Brain microvascular endothelial cell (primary cell): Measurements from ENCODE around the gene TMEM38A.

Experiments used
- DNase-seq: peaks from one replicate; pipeline ENCODE4 v3.0.0-alpha.2; 2020
- H3K27ac ChIP-seq: fragments of 250-450 bp; sonication (Bioruptor Pico); 2 replicates; pipeline ENCODE4 v1.5.1; 2020; ENCODE audit warnings: mild to moderate bottlenecking, moderate library complexity
- H3K27me3 ChIP-seq: fragments of 250-450 bp; sonication (Bioruptor Pico); replicated peaks from 2 replicates; pipeline ENCODE4 v1.5.1; 2020; ENCODE audit warnings: mild to moderate bottlenecking
- H3K36me3 ChIP-seq: fragments of 250-450 bp; sonication (Bioruptor Pico); replicated peaks from 2 replicates; pipeline ENCODE4 v1.5.1; 2020; ENCODE audit warnings: mild to moderate bottlenecking
- H3K4me3 ChIP-seq: 2 replicates; pipeline ENCODE4 v1.5.1; 2011; ENCODE audit warnings: low read depth, mild to moderate bottlenecking, control low read depth, low read length, moderate library complexity
- CTCF ChIP-seq: IDR thresholded peaks from 2 replicates; pipeline ENCODE4 v1.5.1; 2011; ENCODE audit warnings: low read depth, mild to moderate bottlenecking, moderate library complexity, low read length, control low read depth, inconsistent platforms; ENCODE audit errors: missing control alignments
- in situ Hi-C: cut with HindIII; loops from 2 replicates; pipeline ENCODE4 v1.10.0; 2017; ENCODE audit warnings: low sequenced_read_pairs, low pct_ligation_motif_present

TMEM38A gene

DNA sequence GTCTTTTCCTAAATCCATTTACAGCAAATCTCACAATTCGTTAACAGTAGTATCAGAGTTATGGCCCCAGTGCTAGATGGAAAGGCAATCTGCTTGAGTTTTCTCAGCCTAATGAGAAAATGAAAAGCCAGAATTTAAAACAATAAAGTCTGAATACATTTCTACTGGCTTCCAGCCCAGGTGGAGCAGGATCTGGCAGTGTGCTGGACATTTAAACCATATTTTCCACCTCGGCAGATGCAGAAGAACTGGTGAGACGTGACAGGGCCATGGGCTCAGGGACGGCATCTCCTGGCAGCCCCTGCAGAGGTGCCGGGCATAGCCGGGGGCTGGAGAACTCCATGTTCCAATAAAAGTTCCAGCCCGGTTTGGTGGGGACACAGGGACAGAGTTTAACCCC, 8.1 kb upstream of the TMEM38A start:
- Histone ChIP-seq H3K27ac (no peak overlapping the region), H3K4me3 (no peak overlapping the region), H3K27me3 (no peaks in the 10 kb centered on the region), H3K36me3 (peaks cover 55% of the 10 kb centered on the region)
- no peak for TF ChIP-seq CTCF
- in situ Hi-C loops, result no loop called here
- no peak for DNase-seq

- peaks cover 59% of the 10 kb centered on the region for H3K36me3 ChIP-seq
- no peak overlapping the region for H3K27ac ChIP-seq
- in situ Hi-C loops, result no loop called here
- H3K27me3 ChIP-seq, result no peaks in the 10 kb centered on the region
- DNase-seq, result no peak
- no peak overlapping the region for H3K4me3 ChIP-seq
- no peak for TF ChIP-seq CTCF
These were observed 6.8 kb upstream of the TMEM38A start for GRCh38 chr19:16654140-16654539.

- Histone ChIP-seq H3K4me3 (no peak overlapping the region), H3K27me3 (no peaks in the 10 kb centered on the region), H3K36me3 (peaks cover 59% of the 10 kb centered on the region), H3K27ac (no peak overlapping the region)
- in situ Hi-C loops, result no loop called here
- TF ChIP-seq CTCF, result no peak
- no peak for DNase-seq
These were observed 6.3 kb upstream of the TMEM38A start for GRCh38 chr19:16654627-16655026.

- no peak for TF ChIP-seq CTCF
- Histone ChIP-seq H3K27me3 (no peaks in the 10 kb centered on the region), H3K4me3 (no peak overlapping the region), H3K27ac (no peak overlapping the region), H3K36me3 (peaks cover 58% of the 10 kb centered on the region)
- in situ Hi-C loops, result no loop called here
- DNase-seq, result no peak
These were observed 5.2 kb upstream of the TMEM38A start for GRCh38 chr19:16655727-16656126.

- H3K27ac ChIP-seq, result no peak overlapping the region
- H3K36me3 ChIP-seq, result peaks cover 46% of the 10 kb centered on the region
- in situ Hi-C loops, result no loop called here
- no peak for DNase-seq
- H3K27me3 ChIP-seq, result no peaks in the 10 kb centered on the region
- no peak for TF ChIP-seq CTCF
- H3K4me3 ChIP-seq, result no peak overlapping the region
These were observed 3.6 kb upstream of the TMEM38A start for GRCh38 chr19:16657384-16657783.

- H3K27ac ChIP-seq, result peak overlapping the region; percentile 83
- in situ Hi-C loops, result no loop called here
- peak overlapping the region; percentile 97 for H3K4me3 ChIP-seq
- H3K36me3 ChIP-seq, result peaks cover 26% of the 10 kb centered on the region
- no peak for DNase-seq
- no peak for TF ChIP-seq CTCF
- H3K27me3 ChIP-seq, result no peaks in the 10 kb centered on the region
These were observed 1.5 kb upstream of the TMEM38A start for GRCh38 chr19:16659464-16659831.
